HG03521 (cell line): ENCODE data around the gene KRTAP5-7.
"Not testable (repeated sequence)": the region's sequence is repeated elsewhere in the genome, so short reads cannot be mapped to it uniquely, and the experiment has no call there.

Experiments used
- ATAC-seq: cut with Tn5 transposase; IDR thresholded peaks from one replicate; pipeline ENCODE4 v1.9.1; 2021; ENCODE audit warnings: mild to moderate bottlenecking, moderate library complexity; ENCODE audit not compliant: unreplicated experiment

The KRTAP5-7 gene

DNA sequence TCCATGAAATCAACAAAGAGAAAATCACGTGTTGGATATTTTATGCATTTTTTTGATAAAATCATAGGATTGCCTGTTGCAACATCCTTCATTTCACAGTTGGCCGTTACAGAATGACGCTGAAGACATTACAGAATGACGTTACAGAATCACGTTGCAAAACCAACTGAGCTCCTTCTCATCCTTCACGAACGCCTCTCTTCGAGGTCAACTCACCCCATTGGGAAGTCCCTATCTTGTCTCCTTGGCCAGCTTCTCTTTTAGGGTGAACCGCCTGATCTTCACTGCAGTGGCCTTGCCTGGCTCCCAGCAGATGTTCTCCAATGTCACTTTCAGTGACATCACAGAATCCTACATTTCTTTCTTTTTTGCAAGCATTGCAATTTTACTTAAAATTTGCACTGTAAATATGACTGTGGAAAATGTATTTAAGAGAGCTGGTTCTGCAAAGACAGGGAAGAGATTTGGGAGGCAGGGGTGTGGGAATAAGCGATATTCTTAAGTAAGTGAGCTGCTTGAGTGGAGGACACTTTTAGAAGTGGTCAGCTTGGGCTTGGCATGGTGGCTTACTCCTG, 5.1 kb downstream of the KRTAP5-7 start:
- ATAC-seq = no peak

DNA sequence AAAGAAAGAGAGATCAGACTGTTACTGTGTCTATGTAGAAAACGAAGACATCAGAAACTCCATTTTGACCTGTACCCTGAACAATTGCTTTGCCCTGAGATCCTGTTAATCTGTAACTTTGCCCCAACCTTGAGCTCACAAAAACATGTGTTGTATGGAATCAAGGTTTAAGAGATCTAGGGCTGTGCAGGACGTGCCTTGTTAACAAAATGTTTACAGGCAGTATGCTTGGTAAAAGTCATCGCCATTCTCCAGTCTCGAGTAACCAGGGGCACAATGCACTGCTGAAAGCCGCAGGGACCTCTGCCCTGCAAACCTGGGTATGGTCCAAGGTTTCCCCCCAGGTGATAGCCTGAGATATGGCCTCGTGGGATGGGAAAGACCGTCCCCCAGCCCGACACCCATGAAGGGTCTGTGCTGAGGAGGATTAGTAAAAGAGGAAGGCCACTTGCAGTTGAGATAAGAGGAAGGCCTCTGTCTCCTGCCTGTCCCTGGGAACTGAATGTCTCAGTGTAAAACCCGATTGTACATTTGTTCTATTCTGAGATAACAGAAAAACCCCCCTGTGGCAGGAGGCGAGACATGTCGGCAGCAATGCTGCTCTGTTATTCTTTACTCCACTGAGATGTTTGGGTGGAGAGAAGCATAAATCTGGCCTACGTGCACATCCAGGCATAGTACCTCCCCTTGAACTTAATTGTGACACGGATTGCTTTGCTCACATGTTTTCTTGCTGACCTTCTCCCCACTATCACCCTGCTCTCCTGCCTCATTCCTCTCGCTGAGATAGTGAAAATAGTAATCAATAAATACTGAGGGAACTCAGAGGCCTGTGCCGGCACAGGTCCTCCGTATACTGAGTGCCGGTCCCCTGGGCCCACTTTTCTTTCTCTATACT, 7.9 kb downstream of the KRTAP5-7 start:
- not testable (repeated sequence) for ATAC-seq

DNA sequence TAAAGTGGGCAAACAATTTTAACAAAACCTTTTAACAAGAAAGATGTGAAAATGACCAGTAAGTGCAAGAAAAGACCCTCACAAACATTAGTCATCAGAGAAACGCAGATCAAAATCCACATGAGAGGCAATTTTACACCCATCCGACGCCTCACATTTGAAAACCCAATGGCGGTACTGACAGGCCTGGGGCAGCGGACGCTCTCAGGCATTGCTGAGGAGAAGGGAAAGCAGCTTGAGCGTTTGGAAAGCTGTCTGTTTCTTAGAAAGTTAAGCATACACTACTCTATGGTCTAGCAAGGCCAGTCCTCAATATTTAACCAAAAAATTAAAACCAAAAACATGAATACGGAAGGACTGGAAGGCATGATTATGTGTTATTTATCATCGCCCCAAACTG, 8.8 kb downstream of the KRTAP5-7 start:
- ATAC-seq = no peak

DNA sequence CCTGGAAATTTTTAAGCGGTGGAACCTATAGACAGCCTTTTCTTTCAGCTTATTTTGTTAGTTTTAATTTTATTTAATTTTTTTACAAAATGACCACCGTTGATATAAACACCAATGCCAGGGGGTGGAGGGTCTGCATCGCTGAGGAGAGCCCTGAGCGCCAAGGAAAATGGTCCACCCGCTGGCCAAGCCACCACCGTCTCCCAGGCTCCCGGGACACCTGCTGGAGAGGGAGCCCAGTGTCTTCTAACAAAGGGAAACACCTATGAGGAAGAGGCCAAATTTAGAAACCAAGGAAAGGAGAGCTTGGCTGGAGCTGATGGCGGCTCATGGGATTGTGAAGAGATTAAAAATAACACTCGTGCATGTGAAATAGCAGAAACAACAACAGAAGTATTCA, 10.5 kb downstream of the KRTAP5-7 start:
- no peak for ATAC-seq

DNA sequence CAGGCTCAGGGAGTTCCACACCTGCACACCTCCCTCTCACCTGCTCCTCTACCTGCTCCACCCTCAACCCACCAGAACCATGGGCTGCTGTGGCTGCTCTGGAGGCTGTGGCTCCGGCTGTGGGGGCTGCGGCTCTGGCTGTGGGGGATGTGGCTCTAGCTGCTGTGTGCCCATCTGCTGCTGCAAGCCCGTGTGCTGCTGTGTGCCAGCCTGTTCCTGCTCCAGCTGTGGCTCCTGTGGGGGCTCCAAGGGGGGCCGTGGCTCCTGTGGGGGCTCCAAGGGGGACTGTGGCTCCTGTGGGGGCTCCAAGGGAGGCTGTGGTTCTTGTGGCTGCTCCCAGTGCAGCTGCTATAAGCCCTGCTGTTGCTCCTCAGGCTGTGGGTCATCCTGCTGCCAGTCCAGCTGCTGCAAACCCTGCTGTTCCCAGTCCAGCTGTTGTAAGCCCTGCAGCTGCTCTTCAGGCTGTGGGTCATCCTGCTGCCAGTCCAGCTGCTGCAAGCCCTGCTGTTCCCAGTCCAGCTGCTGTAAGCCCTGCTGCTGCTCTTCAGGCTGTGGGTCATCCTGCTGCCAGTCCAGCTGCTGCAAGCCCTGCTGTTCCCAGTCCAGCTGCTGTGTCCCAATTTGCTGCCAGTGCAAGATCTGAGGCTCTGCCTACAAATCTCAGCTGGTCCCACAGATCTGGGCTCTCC, 11.1 kb downstream of the KRTAP5-7 start, which contains the start of gene KRTAP5-8:
Gene KRTAP5-8 (plus strand): TSS at position 49 of the 689 bp plus-strand sequence. CDS start 31 bp downstream, at position 80.
- not testable (repeated sequence) for ATAC-seq

DNA sequence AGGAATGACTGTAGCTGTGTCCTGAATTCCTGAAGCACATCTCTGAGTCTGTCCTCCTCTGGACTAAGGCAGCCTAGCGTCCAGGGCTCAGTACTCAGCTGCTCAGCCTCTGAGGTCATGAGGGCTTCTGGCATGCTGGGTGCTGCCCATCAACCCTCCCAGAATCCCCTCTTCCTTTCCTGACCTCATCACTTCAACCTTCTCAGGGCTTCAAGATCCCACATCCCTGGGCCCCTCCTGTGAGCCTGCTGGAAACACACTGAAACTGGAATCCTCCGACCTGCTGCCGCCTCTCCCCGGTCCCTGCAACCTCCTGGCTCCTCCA, 11.6 kb downstream of the KRTAP5-7 start:
- ATAC-seq = no peak

DNA sequence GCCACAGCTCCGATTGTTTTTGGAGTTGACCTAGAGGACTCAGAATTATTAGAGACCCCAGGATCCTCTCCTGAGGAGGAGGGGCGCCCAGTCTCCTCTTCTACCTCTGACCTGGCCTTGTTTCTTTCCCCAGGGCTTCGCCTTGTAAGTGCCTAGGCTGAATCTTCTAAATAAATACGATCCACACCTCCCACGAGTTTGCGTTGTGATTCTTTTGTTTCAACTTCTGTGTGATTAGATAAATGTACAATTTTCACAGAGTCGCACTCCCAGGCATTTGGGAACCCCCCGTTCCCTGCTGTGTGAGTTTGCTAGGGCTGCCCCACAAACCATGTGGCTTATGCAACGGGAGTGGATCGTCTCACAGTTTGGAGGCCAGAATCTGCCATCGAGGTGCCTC, 11.9 kb downstream of the KRTAP5-7 start:
- no peak for ATAC-seq

DNA sequence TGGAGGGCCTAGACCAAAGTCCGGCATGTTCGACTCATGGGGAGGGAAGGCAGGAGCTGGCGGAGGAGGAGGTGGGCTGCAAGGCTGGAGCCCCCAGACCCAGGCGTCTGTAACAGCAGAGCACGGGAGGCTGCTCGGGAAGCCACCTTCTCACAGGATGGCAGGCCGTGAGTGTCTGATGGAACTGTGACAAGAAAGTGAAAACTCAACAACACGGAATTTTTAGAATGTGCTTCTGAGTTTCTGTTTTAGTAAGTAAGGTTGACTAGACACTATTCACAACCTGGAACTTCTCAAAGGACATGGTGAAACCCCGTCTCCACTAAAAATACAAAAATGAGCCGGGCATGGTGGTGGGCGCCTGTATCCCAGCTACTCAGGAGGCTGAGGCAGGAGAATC, 12.9 kb downstream of the KRTAP5-7 start:
- ATAC-seq = not testable (repeated sequence)

DNA sequence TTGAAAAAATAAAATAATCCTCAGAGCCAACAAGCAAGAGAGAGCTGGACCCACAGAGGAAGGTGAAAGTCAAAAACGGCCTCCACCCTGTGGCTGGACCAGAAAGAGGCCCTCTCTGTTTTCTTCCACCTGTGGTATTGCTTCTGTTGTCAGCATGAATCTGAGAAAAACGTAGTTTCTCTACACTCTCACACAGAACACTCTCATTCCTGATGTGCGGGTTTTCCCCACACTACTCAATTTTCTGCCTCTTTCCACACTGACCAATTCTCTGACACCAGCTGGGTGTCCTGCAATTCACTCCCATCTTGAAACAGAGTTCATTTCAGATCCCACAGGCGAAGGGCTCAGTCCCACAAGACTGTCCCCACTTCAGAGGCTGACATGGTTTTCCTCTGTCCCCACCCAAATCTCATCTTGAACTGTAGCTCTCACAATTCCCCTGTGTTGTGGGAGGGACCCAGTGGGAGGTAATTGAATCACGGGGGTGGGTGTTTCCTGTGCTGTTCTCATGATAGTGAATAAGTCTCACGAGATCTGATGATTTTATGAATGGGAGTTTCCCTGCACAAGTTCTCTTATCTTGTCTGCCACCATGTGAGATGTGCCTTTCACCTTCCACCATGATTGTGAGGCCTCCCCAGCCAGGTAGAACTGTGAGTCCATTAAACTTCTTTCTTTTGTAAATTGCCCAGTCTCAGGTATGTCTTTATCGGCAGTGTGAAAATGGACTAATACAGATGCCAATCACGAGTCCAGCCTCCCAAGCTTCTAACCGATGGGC, 13.6 kb downstream of the KRTAP5-7 start:
- not testable (repeated sequence) for ATAC-seq

DNA sequence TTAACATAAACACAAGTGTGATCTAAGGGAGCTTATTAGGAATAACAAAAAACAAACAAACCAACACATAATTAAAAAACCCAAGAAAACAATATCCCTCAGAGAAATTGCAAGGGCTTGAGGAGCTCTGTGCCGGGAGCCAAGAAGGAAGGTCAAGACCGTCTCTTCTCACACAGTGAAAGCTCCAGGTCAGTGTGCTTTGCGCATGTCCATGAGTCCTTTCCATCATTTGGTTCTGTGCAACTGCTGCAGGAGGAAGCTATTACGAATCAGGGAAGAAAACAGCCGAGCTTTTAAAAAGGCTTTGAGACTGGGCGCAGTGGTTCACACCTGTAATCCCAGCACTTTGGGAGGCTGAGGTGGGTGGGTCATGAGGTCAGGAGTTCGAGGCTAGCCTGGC, 15.3 kb downstream of the KRTAP5-7 start:
- ATAC-seq = no peak

- ATAC-seq = no peak
Measured at GRCh38 chr11:71542879-71543777, 16.1 kb downstream of the KRTAP5-7 start.

- ATAC-seq = no peak
Measured at GRCh38 chr11:71543866-71544265, 16.8 kb downstream of the KRTAP5-7 start.

- no peak for ATAC-seq
Measured at GRCh38 chr11:71544525-71545214, 17.6 kb downstream of the KRTAP5-7 start.

DNA sequence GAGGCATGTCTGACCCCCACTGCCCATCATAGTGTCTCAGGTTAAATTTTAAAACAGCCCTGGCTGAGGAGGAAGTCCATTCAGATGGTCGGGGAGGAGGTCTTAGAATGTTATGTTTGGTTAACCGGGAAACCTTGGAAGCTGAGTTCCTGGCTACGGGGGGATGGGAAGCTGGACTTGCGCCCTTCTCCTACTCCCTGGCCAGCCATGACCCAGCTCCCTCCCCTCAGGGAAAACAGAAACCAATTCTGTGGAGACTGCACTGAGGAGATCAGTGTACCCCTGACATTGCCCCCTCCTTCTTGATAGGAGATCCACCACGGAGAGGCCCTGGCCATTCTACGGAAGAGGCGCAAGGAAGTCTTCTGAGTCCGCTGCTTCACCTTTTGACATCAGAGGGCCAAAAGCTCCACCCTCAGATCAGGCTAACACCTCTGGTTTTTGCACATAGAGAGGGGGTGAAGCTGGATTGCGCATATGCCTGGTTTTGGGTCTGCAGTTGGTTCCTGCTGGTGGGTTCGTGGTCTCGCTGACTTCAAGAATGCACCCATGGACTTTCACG, 18.4 kb downstream of the KRTAP5-7 start:
- no peak for ATAC-seq

GRCh38 chr11:71548120-71548519, 21.1 kb downstream of the KRTAP5-7 start, which contains the start of gene KRTAP5-9:
Gene KRTAP5-9, plus strand, starts transcription at chr11:71548420. Its CDS starts 238 bp downstream, at chr11:71548658.
- no peak for ATAC-seq

DNA sequence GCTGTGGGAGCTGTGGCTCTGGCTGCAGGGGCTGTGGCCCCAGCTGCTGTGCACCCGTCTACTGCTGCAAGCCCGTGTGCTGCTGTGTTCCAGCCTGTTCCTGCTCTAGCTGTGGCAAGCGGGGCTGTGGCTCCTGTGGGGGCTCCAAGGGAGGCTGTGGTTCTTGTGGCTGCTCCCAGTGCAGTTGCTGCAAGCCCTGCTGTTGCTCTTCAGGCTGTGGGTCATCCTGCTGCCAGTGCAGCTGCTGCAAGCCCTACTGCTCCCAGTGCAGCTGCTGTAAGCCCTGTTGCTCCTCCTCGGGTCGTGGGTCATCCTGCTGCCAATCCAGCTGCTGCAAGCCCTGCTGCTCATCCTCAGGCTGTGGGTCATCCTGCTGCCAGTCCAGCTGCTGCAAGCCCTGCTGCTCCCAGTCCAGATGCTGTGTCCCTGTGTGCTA, 21.7 kb downstream of the KRTAP5-7 start:
- no peak for ATAC-seq

DNA sequence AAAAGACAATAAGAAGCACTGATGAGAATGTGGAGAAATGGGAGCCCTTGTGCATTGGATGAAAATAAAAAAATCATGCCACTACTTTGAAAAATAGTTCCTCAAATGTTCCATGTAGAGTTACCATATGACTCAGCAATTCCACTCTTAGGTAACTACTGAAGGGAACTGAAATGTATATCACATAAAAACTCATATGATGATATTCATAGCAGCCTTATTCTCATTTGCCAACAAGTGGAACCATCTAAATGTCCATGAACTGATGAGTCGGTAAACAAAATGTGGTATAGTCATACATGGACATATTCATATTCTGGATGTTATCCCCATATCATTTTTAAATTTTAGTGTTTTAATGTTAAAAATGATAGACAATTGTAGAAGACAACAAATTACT, 24.6 kb downstream of the KRTAP5-7 start:
- ATAC-seq = no peak

- no peak for ATAC-seq
Measured at GRCh38 chr11:71554996-71555395, 27.9 kb downstream of the KRTAP5-7 start.

DNA sequence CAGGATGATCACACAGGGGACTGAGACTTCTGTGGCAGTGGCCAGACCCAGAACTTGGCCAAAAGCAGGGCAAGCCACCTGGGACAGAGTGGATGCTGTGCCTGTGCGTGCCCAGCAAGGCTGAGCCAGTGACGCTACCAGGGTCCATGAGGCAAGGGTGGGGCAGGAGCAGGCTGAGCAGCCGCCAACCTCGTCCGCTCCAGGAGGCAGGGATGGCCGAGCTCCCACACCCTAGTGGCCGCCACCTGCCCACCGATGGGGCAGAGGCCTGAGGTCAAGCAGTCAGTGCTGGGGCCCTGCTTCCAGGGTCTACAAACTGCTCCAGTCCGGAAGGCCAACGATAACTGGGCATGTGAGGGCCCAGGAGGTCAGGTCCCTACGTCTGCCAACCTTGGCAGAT, 28.4 kb downstream of the KRTAP5-7 start:
- ATAC-seq = no peak
